ENCODE measurements around the gene DLG2. TPM values are rescaled to one million over a fixed set of nuclear protein-coding genes. Genes with fewer than 3 reads are reported as not detected.

The DLG2 gene
- total RNA-seq, 4 donors from 2014 or later: 1.3 to 4.7 (median 2.4) TPM

GRCh38 chr11:83521647-83522596 is 2105.2 kb downstream of the DLG2 start:
- in situ Hi-C loops (cut with MboI; ENCODE audit: low sequenced_read_pairs in 4 of 4): no loop called here
- H3K9me3 ChIP-seq: no peaks in the 10 kb centered on the region
- TF ChIP-seq, protein P1, sequence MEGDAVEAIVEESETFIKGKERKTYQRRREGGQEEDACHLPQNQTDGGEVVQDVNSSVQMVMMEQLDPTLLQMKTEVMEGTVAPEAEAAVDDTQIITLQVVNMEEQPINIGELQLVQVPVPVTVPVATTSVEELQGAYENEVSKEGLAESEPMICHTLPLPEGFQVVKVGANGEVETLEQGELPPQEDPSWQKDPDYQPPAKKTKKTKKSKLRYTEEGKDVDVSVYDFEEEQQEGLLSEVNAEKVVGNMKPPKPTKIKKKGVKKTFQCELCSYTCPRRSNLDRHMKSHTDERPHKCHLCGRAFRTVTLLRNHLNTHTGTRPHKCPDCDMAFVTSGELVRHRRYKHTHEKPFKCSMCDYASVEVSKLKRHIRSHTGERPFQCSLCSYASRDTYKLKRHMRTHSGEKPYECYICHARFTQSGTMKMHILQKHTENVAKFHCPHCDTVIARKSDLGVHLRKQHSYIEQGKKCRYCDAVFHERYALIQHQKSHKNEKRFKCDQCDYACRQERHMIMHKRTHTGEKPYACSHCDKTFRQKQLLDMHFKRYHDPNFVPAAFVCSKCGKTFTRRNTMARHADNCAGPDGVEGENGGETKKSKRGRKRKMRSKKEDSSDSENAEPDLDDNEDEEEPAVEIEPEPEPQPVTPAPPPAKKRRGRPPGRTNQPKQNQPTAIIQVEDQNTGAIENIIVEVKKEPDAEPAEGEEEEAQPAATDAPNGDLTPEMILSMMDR (IDR thresholded peaks at IDR 0.05 in 4 of 5, conservative IDR thresholded peaks at IDR 0.05 in 1 of 5): peak in 1 of 5 experiments; percentile 12
- TF ChIP-seq POLR2A (IDR thresholded peaks at IDR 0.05): no peak
- H3K4me3 ChIP-seq: no peak overlapping the region
- ATAC-seq: no peak
- intact Hi-C loops (cut with DNase I; ENCODE audit: low total_unique reads): no loop called here
- no peaks in the 10 kb centered on the region for H3K36me3 ChIP-seq
- no peak for DNase-seq
- H3K27ac ChIP-seq: no peak overlapping the region
- H3K4me1 ChIP-seq: peaks cover 0 to 17% of the 10 kb centered on the region in 2 donors
- no peaks in the 10 kb centered on the region for H3K27me3 ChIP-seq

- H3K9me3 ChIP-seq: no peaks in the 10 kb centered on the region
- DNase-seq (no peak), ATAC-seq (no peak)
- no peak overlapping the region for H3K4me3 ChIP-seq
- intact Hi-C loops (cut with DNase I; ENCODE audit: low total_unique reads): no loop called here
- H3K4me1 ChIP-seq: peaks cover 0 to 17% of the 10 kb centered on the region in 2 donors
- H3K27me3 ChIP-seq: no peaks in the 10 kb centered on the region
- in situ Hi-C loops (cut with MboI; ENCODE audit: low sequenced_read_pairs in 4 of 4): no loop called here
- TF ChIP-seq, protein P1 (IDR thresholded peaks at IDR 0.05 in 4 of 5, conservative IDR thresholded peaks at IDR 0.05 in 1 of 5): no peak
- no peak for TF ChIP-seq POLR2A (IDR thresholded peaks at IDR 0.05)
- H3K36me3 ChIP-seq: no peaks in the 10 kb centered on the region
- no peak overlapping the region for H3K27ac ChIP-seq
Measured at GRCh38 chr11:83520849-83521248, 2106.3 kb downstream of the DLG2 start.

- in situ Hi-C loops (cut with MboI; ENCODE audit: low sequenced_read_pairs in 4 of 4): no loop called here
- H3K9me3 ChIP-seq: no peaks in the 10 kb centered on the region
- H3K36me3 ChIP-seq: no peaks in the 10 kb centered on the region
- H3K27me3 ChIP-seq: no peaks in the 10 kb centered on the region
- H3K27ac ChIP-seq: no peak overlapping the region
- TF ChIP-seq, protein P1 (IDR thresholded peaks at IDR 0.05 in 4 of 5, conservative IDR thresholded peaks at IDR 0.05 in 1 of 5): no peak
- no peak for TF ChIP-seq POLR2A (IDR thresholded peaks at IDR 0.05)
- intact Hi-C loops (cut with DNase I; ENCODE audit: low total_unique reads): no loop called here
- H3K4me1 ChIP-seq: no peaks in the 10 kb centered on the region
- DNase-seq (no peak), ATAC-seq (no peak)
- H3K4me3 ChIP-seq: no peak overlapping the region
Measured at GRCh38 chr11:83511646-83512045, 2115.5 kb downstream of the DLG2 start.

- no peak for TF ChIP-seq POLR2A (IDR thresholded peaks at IDR 0.05)
- TF ChIP-seq, protein P1 (IDR thresholded peaks at IDR 0.05 in 4 of 5, conservative IDR thresholded peaks at IDR 0.05 in 1 of 5): no peak
- intact Hi-C loops (cut with DNase I; ENCODE audit: low total_unique reads): no loop called here
- no peaks in the 10 kb centered on the region for H3K4me1 ChIP-seq
- in situ Hi-C loops (cut with MboI; ENCODE audit: low sequenced_read_pairs in 4 of 4): no loop called here
- H3K4me3 ChIP-seq: no peak overlapping the region
- H3K27ac ChIP-seq: no peak overlapping the region
- no peaks in the 10 kb centered on the region for H3K9me3 ChIP-seq
- H3K36me3 ChIP-seq: no peaks in the 10 kb centered on the region
- ATAC-seq (no peak), DNase-seq (no peak)
- no peaks in the 10 kb centered on the region for H3K27me3 ChIP-seq
Measured at GRCh38 chr11:83510530-83511460, 2116.3 kb downstream of the DLG2 start.
